GM12892 (cell line): ENCODE data around the gene THAP4.

ENCODE experiments used
- POLR2A ChIP-seq: IDR thresholded peaks from 2 replicates; pipeline ENCODE4 v1.6.1; 2011; ENCODE audit warnings: low read depth, low read length, control low read depth
- POLR2AphosphoS5 ChIP-seq: IDR thresholded peaks from 2 replicates; pipeline ENCODE4 v1.6.1; 2011; ENCODE audit warnings: low read depth, low read length, control low read depth
- TAF1 ChIP-seq: IDR thresholded peaks from 2 replicates; pipeline ENCODE4 v1.6.1; 2011; ENCODE audit warnings: low read depth, mild to moderate bottlenecking, control low read depth, low read length, borderline replicate concordance

DNA sequence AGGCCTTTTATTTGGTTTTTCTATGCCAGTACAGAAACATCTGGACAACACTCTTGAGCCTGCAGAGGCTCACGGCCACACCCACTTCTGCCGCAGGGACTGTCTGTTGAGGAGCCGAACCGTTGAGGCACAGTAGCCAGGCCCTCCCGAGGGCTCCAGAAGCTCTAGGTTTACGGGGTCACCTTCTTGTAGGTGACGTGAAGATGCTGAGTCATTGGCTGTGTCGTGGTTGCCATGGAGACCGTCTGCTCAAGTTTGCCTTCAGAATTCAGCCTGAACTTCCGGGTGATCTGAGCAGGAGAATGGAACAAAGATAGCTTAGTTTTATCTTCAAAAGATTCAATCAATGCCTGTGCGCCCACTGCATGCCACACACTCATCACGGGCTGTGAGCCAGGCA, 52.5 kb downstream of the THAP4 start:
- TF ChIP-seq POLR2A (no peak), POLR2AphosphoS5 (no peak), TAF1 (no peak)
